HepG2 (cell line): ENCODE data around the gene DOK4. TPM values are rescaled to one million over a fixed set of nuclear protein-coding genes. Genes with fewer than 3 reads are reported as not detected.

Source experiments
- ZNF883 ChIP-seq: sonication (generic); formaldehyde crosslinking; IDR thresholded peaks from 2 replicates; pipeline ENCODE4 v1.5.1; 2020; ENCODE audit warnings: mild to moderate bottlenecking, missing genetic modification reagents; ENCODE audit errors: not compliant biosample characterization
- polyA plus RNA-seq, 8 experiments: library from polyadenylated mRNA; depleted of rRNA in 3 of 8; stranded (reverse) in 7 of 8; unstranded in 1 of 8; fragments of >200 nt; fragmentation: Illumina TruSeq in 4 of 8; extraction: Trizol in 4 of 8; gene quantifications; 2 replicates each; pipeline versions ENCODE4 v1.2.1 to v1.2.3, GENCODE V29; 2011 to 2016; ENCODE audit warnings: low read depth in 4 of 8, missing spikeins in 1 of 8, mixed read lengths in 1 of 8; ENCODE audit not compliant: insufficient read depth in 1 of 8
- total RNA-seq, 5 experiments: library from RNA; depleted of rRNA; stranded (reverse); fragments of >200 nt; fragmentation: Illumina TruSeq; extraction: Trizol; gene quantifications; 2 replicates each; pipeline ENCODE4 v1.2.3, GENCODE V29; 2016; ENCODE audit warnings: low read depth in 1 of 5
- TF ChIP-seq, protein P1 (sequence below): sonication (generic); formaldehyde crosslinking; IDR thresholded peaks from 2 replicates; pipeline ENCODE4 v1.5.0; 2020; ENCODE audit warnings: mild to moderate bottlenecking, missing genetic modification reagents, borderline replicate concordance
- TF ChIP-seq, protein P2 (sequence below): sonication (generic); formaldehyde crosslinking; IDR thresholded peaks from 2 replicates; pipeline ENCODE4 v1.5.0; 2020; ENCODE audit warnings: mild to moderate bottlenecking, low read depth, missing genetic modification reagents, borderline replicate concordance
- TF ChIP-seq, protein P3 (sequence below), 2 experiments: sonication (generic) in 1 of 2; formaldehyde crosslinking in 1 of 2; IDR thresholded peaks; 2 replicates each; pipeline versions ENCODE4 v1.6.1 to v1.9.0; 2014 to 2022; ENCODE audit warnings: antibody characterized with exemption in 1 of 2, borderline replicate concordance in 1 of 2, inconsistent platforms in 1 of 2, low read depth in 1 of 2, missing genetic modification reagents in 1 of 2
- TF ChIP-seq, protein P4 (sequence below): sonication (generic); formaldehyde crosslinking; IDR thresholded peaks from 2 replicates; pipeline ENCODE4 v1.5.0; 2020; ENCODE audit warnings: mild to moderate bottlenecking, missing genetic modification reagents
- TF ChIP-seq, protein P5 (sequence below): sonication (generic); formaldehyde crosslinking; IDR thresholded peaks from 2 replicates; pipeline ENCODE4 v1.5.0; 2020; ENCODE audit warnings: mild to moderate bottlenecking, missing genetic modification reagents, borderline replicate concordance

DOK4 gene
- total and polyA plus RNA-seq, 2 of the 13 experiments (the other 11 are each of a cell fraction or from before 2014, with no cell fraction given), result 52.7 to 70.0 TPM

DNA sequence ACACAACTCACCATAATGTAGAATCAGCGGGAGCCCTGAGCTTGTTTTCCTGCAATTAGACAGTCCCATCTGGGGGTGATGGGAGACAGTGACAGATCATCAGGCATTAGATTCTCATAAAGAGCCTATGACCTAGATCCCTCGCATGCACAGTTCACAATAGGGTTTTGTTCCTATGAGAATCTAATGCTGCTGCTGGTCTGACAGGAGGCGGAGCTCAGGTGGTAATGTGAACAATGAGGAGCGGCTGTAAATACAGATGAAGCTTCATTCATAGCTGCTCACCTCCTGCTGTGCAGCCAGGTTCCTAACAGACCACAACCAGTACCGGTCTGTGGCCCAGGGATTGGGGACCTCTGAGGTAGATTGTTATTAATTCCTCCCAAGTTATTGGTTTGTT, 2.9 kb upstream of the DOK4 start (continued):
- TF ChIP-seq, protein P1, sequence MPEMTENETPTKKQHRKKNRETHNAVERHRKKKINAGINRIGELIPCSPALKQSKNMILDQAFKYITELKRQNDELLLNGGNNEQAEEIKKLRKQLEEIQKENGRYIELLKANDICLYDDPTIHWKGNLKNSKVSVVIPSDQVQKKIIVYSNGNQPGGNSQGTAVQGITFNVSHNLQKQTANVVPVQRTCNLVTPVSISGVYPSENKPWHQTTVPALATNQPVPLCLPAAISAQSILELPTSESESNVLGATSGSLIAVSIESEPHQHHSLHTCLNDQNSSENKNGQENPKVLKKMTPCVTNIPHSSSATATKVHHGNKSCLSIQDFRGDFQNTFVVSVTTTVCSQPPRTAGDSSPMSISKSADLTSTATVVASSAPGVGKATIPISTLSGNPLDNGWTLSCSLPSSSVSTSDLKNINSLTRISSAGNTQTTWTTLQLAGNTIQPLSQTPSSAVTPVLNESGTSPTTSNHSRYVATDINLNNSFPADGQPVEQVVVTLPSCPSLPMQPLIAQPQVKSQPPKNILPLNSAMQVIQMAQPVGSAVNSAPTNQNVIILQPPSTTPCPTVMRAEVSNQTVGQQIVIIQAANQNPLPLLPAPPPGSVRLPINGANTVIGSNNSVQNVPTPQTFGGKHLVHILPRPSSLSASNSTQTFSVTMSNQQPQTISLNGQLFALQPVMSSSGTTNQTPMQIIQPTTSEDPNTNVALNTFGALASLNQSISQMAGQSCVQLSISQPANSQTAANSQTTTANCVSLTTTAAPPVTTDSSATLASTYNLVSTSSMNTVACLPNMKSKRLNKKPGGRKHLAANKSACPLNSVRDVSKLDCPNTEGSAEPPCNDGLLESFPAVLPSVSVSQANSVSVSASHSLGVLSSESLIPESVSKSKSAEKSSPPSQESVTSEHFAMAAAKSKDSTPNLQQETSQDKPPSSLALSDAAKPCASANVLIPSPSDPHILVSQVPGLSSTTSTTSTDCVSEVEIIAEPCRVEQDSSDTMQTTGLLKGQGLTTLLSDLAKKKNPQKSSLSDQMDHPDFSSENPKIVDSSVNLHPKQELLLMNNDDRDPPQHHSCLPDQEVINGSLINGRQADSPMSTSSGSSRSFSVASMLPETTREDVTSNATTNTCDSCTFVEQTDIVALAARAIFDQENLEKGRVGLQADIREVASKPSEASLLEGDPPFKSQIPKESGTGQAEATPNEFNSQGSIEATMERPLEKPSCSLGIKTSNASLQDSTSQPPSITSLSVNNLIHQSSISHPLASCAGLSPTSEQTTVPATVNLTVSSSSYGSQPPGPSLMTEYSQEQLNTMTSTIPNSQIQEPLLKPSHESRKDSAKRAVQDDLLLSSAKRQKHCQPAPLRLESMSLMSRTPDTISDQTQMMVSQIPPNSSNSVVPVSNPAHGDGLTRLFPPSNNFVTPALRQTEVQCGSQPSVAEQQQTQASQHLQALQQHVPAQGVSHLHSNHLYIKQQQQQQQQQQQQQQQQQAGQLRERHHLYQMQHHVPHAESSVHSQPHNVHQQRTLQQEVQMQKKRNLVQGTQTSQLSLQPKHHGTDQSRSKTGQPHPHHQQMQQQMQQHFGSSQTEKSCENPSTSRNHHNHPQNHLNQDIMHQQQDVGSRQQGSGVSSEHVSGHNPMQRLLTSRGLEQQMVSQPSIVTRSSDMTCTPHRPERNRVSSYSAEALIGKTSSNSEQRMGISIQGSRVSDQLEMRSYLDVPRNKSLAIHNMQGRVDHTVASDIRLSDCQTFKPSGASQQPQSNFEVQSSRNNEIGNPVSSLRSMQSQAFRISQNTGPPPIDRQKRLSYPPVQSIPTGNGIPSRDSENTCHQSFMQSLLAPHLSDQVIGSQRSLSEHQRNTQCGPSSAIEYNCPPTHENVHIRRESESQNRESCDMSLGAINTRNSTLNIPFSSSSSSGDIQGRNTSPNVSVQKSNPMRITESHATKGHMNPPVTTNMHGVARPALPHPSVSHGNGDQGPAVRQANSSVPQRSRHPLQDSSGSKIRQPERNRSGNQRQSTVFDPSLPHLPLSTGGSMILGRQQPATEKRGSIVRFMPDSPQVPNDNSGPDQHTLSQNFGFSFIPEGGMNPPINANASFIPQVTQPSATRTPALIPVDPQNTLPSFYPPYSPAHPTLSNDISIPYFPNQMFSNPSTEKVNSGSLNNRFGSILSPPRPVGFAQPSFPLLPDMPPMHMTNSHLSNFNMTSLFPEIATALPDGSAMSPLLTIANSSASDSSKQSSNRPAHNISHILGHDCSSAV (CRISPR knock-in tag), result no peak
- TF ChIP-seq ZNF883 (CRISPR knock-in tag), result no peak
- TF ChIP-seq, protein P2, sequence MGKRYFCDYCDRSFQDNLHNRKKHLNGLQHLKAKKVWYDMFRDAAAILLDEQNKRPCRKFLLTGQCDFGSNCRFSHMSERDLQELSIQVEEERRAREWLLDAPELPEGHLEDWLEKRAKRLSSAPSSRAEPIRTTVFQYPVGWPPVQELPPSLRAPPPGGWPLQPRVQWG, result no peak
- TF ChIP-seq, protein P3, sequence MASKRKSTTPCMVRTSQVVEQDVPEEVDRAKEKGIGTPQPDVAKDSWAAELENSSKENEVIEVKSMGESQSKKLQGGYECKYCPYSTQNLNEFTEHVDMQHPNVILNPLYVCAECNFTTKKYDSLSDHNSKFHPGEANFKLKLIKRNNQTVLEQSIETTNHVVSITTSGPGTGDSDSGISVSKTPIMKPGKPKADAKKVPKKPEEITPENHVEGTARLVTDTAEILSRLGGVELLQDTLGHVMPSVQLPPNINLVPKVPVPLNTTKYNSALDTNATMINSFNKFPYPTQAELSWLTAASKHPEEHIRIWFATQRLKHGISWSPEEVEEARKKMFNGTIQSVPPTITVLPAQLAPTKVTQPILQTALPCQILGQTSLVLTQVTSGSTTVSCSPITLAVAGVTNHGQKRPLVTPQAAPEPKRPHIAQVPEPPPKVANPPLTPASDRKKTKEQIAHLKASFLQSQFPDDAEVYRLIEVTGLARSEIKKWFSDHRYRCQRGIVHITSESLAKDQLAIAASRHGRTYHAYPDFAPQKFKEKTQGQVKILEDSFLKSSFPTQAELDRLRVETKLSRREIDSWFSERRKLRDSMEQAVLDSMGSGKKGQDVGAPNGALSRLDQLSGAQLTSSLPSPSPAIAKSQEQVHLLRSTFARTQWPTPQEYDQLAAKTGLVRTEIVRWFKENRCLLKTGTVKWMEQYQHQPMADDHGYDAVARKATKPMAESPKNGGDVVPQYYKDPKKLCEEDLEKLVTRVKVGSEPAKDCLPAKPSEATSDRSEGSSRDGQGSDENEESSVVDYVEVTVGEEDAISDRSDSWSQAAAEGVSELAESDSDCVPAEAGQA (IDR thresholded peaks at IDR 0.05; ENCODE audit: low read depth), result no peak
- TF ChIP-seq, protein P3 (CRISPR knock-in tag; IDR thresholded peaks at IDR 0.05; ENCODE audit: borderline replicate concordance), result no peak
- TF ChIP-seq, protein P4, sequence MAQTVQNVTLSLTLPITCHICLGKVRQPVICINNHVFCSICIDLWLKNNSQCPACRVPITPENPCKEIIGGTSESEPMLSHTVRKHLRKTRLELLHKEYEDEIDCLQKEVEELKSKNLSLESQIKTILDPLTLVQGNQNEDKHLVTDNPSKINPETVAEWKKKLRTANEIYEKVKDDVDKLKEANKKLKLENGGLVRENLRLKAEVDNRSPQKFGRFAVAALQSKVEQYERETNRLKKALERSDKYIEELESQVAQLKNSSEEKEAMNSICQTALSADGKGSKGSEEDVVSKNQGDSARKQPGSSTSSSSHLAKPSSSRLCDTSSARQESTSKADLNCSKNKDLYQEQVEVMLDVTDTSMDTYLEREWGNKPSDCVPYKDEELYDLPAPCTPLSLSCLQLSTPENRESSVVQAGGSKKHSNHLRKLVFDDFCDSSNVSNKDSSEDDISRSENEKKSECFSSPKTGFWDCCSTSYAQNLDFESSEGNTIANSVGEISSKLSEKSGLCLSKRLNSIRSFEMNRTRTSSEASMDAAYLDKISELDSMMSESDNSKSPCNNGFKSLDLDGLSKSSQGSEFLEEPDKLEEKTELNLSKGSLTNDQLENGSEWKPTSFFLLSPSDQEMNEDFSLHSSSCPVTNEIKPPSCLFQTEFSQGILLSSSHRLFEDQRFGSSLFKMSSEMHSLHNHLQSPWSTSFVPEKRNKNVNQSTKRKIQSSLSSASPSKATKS (CRISPR knock-in tag), result no peak
- TF ChIP-seq, protein P5, sequence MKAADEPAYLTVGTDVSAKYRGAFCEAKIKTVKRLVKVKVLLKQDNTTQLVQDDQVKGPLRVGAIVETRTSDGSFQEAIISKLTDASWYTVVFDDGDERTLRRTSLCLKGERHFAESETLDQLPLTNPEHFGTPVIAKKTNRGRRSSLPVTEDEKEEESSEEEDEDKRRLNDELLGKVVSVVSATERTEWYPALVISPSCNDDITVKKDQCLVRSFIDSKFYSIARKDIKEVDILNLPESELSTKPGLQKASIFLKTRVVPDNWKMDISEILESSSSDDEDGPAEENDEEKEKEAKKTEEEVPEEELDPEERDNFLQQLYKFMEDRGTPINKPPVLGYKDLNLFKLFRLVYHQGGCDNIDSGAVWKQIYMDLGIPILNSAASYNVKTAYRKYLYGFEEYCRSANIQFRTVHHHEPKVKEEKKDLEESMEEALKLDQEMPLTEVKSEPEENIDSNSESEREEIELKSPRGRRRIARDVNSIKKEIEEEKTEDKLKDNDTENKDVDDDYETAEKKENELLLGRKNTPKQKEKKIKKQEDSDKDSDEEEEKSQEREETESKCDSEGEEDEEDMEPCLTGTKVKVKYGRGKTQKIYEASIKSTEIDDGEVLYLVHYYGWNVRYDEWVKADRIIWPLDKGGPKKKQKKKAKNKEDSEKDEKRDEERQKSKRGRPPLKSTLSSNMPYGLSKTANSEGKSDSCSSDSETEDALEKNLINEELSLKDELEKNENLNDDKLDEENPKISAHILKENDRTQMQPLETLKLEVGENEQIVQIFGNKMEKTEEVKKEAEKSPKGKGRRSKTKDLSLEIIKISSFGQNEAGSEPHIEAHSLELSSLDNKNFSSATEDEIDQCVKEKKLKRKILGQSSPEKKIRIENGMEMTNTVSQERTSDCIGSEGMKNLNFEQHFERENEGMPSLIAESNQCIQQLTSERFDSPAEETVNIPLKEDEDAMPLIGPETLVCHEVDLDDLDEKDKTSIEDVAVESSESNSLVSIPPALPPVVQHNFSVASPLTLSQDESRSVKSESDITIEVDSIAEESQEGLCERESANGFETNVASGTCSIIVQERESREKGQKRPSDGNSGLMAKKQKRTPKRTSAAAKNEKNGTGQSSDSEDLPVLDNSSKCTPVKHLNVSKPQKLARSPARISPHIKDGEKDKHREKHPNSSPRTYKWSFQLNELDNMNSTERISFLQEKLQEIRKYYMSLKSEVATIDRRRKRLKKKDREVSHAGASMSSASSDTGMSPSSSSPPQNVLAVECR (CRISPR knock-in tag), result no peak
